Sigmoid colon (tissue), 4 donors: ENCODE results near the gene CACNG7.

Source experiments
- CTCF ChIP-seq, 4 experiments: fragments of 450-650 bp in 3 of 4; fragments of 200-600 bp in 1 of 4; IDR thresholded peaks; one replicate each; pipeline ENCODE4 v1.5.1; 2016 to 2019; ENCODE audit warnings: antibody characterized with exemption in 4 of 4, mild to moderate bottlenecking in 3 of 4, moderate library complexity in 2 of 4
- EP300 ChIP-seq, 4 donors: sonication (generic); formaldehyde crosslinking; IDR thresholded peaks; one replicate each; pipeline ENCODE4 v1.6.1; 2017; ENCODE audit warnings: antibody characterized with exemption in 4 of 4
- POLR2A ChIP-seq, 2 donors: fragments of 450-650 bp; IDR thresholded peaks; one replicate each; pipeline ENCODE4 v1.6.1; 2016; ENCODE audit warnings: antibody characterized with exemption in 2 of 2, mild to moderate bottlenecking in 2 of 2, moderate library complexity in 2 of 2
- POLR2AphosphoS5 ChIP-seq, 4 donors: sonication (generic); formaldehyde crosslinking; IDR thresholded peaks; one replicate each; pipeline ENCODE4 v1.6.1; 2017; ENCODE audit warnings: antibody characterized with exemption in 4 of 4

GRCh38 chr19:53905787-53906186 is 3.3 kb upstream of the CACNG7 start:
- TF ChIP-seq CTCF (IDR thresholded peaks at IDR 0.05) (no peak), POLR2AphosphoS5 (IDR thresholded peaks at IDR 0.05) (no peak), POLR2A (IDR thresholded peaks at IDR 0.05) (no peak), EP300 (IDR thresholded peaks at IDR 0.05) (no peak)
